GM23248 (cell line): ENCODE measurements around the gene UNC13A. TPM values are rescaled to one million over a fixed set of nuclear protein-coding genes. Genes with fewer than 3 reads are reported as not detected.

Source experiments
- DNase-seq: peaks from one replicate; pipeline ENCODE4 v3.0.0-alpha.2; 2015
- H2AFZ ChIP-seq: fragments of 200-600 bp; sonication (generic); 2 replicates; pipeline ENCODE4 v1.6.1; 2016; ENCODE audit warnings: antibody characterized with exemption
- H3F3A ChIP-seq: fragments of 200-600 bp; sonication (generic); 2 replicates; pipeline ENCODE4 v1.6.1; 2016; ENCODE audit warnings: mild to moderate bottlenecking, antibody characterized with exemption, mixed run types; ENCODE audit not compliant: insufficient read depth
- H3K27ac ChIP-seq: fragments of 200-600 bp; sonication (generic); 2 replicates; pipeline ENCODE4 v1.5.1; 2016; ENCODE audit warnings: mild to moderate bottlenecking
- H3K27me3 ChIP-seq: fragments of 200-600 bp; sonication (generic); replicated peaks from 2 replicates; pipeline ENCODE4 v1.6.1; 2016; ENCODE audit warnings: mild to moderate bottlenecking; ENCODE audit not compliant: insufficient read depth
- H3K36me3 ChIP-seq: fragments of 200-600 bp; sonication (generic); 2 replicates; pipeline ENCODE4 v1.6.1; 2016; ENCODE audit warnings: low read depth, mild to moderate bottlenecking
- H3K4me1 ChIP-seq: fragments of 200-600 bp; sonication (generic); 2 replicates; pipeline ENCODE4 v1.6.1; 2016; ENCODE audit warnings: mild to moderate bottlenecking; ENCODE audit not compliant: insufficient read depth
- H3K4me2 ChIP-seq: fragments of 200-600 bp; sonication (generic); one replicate; pipeline ENCODE4 v1.6.1; 2016; ENCODE audit warnings: mild to moderate bottlenecking; ENCODE audit not compliant: unreplicated experiment
- H3K4me3 ChIP-seq: fragments of 200-600 bp; sonication (generic); 2 replicates; pipeline ENCODE4 v1.5.1; 2016; ENCODE audit warnings: mild to moderate bottlenecking
- H3K79me2 ChIP-seq: fragments of 200-600 bp; sonication (generic); 2 replicates; pipeline ENCODE4 v1.6.1; 2016; ENCODE audit warnings: mild to moderate bottlenecking; ENCODE audit not compliant: insufficient read depth
- H3K9ac ChIP-seq: fragments of 200-600 bp; sonication (generic); 2 replicates; pipeline ENCODE4 v1.6.1; 2016; ENCODE audit warnings: mild to moderate bottlenecking
- H3K9me2 ChIP-seq: fragments of 200-600 bp; sonication (generic); 2 replicates; pipeline ENCODE4 v1.6.1; 2016; ENCODE audit warnings: mixed run types, mild to moderate bottlenecking, moderate library complexity; ENCODE audit not compliant: insufficient read depth
- H3K9me3 ChIP-seq: fragments of 200-600 bp; sonication (generic); one replicate; pipeline ENCODE4 v1.6.1; 2017; ENCODE audit warnings: low read depth
- H4K20me1 ChIP-seq: fragments of 200-600 bp; sonication (generic); 2 replicates; pipeline ENCODE4 v1.6.0; 2016; ENCODE audit not compliant: insufficient read depth
- EZH2 ChIP-seq: fragments of 200-600 bp; sonication (generic); IDR thresholded peaks from 2 replicates; pipeline ENCODE4 v1.6.1; 2018; ENCODE audit warnings: antibody characterized with exemption, mild to moderate bottlenecking; ENCODE audit not compliant: insufficient read depth, poor library complexity, severe bottlenecking
- EZH2phosphoT487 ChIP-seq: fragments of 200-600 bp; sonication (generic); IDR thresholded peaks from 2 replicates; pipeline ENCODE4 v1.6.1; 2018; ENCODE audit warnings: antibody characterized with exemption, moderate library complexity, mild to moderate bottlenecking, low read depth; ENCODE audit not compliant: insufficient read depth
- WGBS, 2 experiments: methylation state at CpG; one replicate each; pipeline ENCODE4 v1.1.6; 2015 to 2017; ENCODE audit warnings: low lambda C conversion rate in 2 of 2, low coverage in 1 of 2; ENCODE audit errors: missing lambda C conversion rate in 2 of 2; 5-methylcytosine and 5-hydroxymethylcytosine counted together
- in situ Hi-C: fragments of 300-500 bp; cut with MboI; formaldehyde crosslinking; loops from 2 replicates; pipeline ENCODE4 v1.15.0; 2020
- polyA plus RNA-seq: library from polyadenylated mRNA; unstranded; fragments of >200 nt; fragmentation: Nextera tagmentation; extraction: Ambion mirVana; gene quantifications from 2 replicates; pipeline ENCODE4 v1.2.1, GENCODE V29; 2016
- total RNA-seq: library from RNA; depleted of rRNA; stranded (reverse); fragments of >200 nt; shearing (Covaris generic); gene quantifications from 2 replicates; pipeline ENCODE4 v1.2.3, GENCODE V29; 2014

The UNC13A gene
- total and polyA plus RNA-seq, 2 experiments from 2014 or later = 0.03 to 0.11 TPM

DNA sequence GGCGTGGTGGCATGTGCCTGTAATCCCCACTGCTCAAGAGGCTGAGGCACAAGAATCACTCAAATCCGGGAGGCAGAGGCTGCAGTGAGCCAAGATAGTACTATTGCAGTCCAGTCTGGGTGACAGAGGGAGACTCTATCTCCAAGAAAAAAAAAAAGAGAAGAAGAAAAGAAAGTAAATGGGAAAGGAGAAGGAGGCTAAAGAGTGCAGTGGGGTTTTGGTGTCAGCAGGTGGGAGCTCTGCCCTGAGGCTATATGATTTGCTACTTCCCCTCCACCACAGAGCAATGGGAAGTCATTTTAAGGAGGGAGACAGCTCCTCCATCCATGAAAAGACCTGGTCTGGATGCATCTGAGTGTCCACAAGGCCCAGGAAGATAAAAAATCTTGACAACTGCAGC lies 23.1 kb downstream of the UNC13A start:
- H3K9me3 ChIP-seq = no peaks in the 10 kb centered on the region
- H3K27me3 ChIP-seq = peaks cover 5% of the 10 kb centered on the region; the same call in 1 of the 2 replicates
- no peaks in the 10 kb centered on the region for H4K20me1 ChIP-seq
- H3K9ac ChIP-seq = no peak overlapping the region
- in situ Hi-C loops = no loop called here
- no peak overlapping the region for H3K4me3 ChIP-seq
- no peaks in the 10 kb centered on the region for H3F3A ChIP-seq
- DNase-seq = no peak
- TF ChIP-seq EZH2 (no peak), EZH2phosphoT487 (no peak)
- no peak overlapping the region for H2AFZ ChIP-seq
- H3K9me2 ChIP-seq = no peaks in the 10 kb centered on the region
- no peak overlapping the region for H3K27ac ChIP-seq
- H3K79me2 ChIP-seq = no peaks in the 10 kb centered on the region
- WGBS, 2 experiments = 9 to 29% methylated on average over 2 of the region's 2 CpGs
- H3K36me3 ChIP-seq = no peaks in the 10 kb centered on the region
- H3K4me1 ChIP-seq = no peaks in the 10 kb centered on the region
- no peak overlapping the region for H3K4me2 ChIP-seq

DNA sequence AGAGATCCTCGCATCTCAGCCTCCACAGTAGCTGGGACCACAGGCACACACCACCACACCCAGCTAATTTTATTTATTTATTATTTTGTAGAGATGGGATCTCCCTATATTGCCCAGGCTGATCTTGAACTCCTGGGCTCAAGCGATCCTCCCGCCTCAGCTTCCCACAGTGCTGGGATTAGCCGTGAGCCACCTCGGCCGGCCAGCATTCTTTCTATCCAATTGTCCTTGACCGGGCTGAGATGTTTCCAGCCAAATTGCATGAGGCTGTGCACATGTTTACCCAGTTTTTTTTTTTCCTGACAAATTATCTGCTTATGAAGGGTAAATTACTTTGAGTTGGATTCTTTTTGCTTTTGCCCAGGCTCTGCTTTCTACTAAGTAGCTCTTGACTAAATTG lies 28.2 kb downstream of the UNC13A start:
- Histone ChIP-seq H3K27me3 (peaks cover 5% of the 10 kb centered on the region; the same call in 1 of the 2 replicates), H3F3A (0 out of 2 replicates have a peak, but pooled peaks cover 6% of the 10 kb centered on the region), H4K20me1 (no peaks in the 10 kb centered on the region), H3K4me2 (no peak overlapping the region), H3K4me3 (no peak overlapping the region), H3K36me3 (no peaks in the 10 kb centered on the region), H3K79me2 (no peaks in the 10 kb centered on the region), H3K4me1 (no peaks in the 10 kb centered on the region), H2AFZ (no peak overlapping the region), H3K9me2 (no peaks in the 10 kb centered on the region), H3K9me3 (no peaks in the 10 kb centered on the region), H3K9ac (no peak overlapping the region), H3K27ac (no peak overlapping the region)
- no peak for DNase-seq
- in situ Hi-C loops = no loop called here
- TF ChIP-seq EZH2 (no peak), EZH2phosphoT487 (no peak)
- WGBS, 2 experiments = 16% methylated on average over 7 of the region's 7 CpGs

DNA sequence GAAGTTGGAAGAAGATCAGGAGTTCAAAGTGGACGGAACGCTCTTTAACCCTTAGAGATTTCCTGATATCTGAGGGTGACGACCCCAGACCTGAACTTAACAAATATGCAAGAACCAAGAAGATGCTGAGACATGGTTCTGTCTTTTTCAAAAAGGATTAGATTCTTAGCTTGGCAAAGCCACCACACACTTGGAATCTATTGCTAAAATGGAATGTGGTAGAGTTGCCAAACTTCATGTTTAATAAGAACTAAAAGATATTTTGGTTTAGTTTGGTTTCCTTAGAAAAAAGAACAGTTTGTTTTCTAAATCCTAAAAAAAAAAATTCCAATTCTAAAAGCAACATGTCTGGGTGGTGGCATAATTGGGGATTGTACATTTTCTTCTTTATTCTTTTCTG lies 29.5 kb downstream of the UNC13A start:
- 0 out of 2 replicates have a peak, but pooled peaks cover 6% of the 10 kb centered on the region for H3F3A ChIP-seq
- WGBS, 2 experiments = 0 to 2% methylated on average over 3 of the region's 3 CpGs
- no peaks in the 10 kb centered on the region for H3K79me2 ChIP-seq
- H3K4me3 ChIP-seq = no peak overlapping the region
- no peak overlapping the region for H3K27ac ChIP-seq
- no peaks in the 10 kb centered on the region for H3K9me2 ChIP-seq
- no peak overlapping the region for H3K4me2 ChIP-seq
- no peaks in the 10 kb centered on the region for H4K20me1 ChIP-seq
- no peak for TF ChIP-seq EZH2phosphoT487
- TF ChIP-seq EZH2 = no peak
- H3K9ac ChIP-seq = no peak overlapping the region
- DNase-seq = peak; percentile 48
- no peaks in the 10 kb centered on the region for H3K9me3 ChIP-seq
- H3K4me1 ChIP-seq = no peaks in the 10 kb centered on the region
- in situ Hi-C loops = no loop called here
- no peak overlapping the region for H2AFZ ChIP-seq
- no peaks in the 10 kb centered on the region for H3K36me3 ChIP-seq
- H3K27me3 ChIP-seq = peaks cover 5% of the 10 kb centered on the region; the same call in 1 of the 2 replicates

DNA sequence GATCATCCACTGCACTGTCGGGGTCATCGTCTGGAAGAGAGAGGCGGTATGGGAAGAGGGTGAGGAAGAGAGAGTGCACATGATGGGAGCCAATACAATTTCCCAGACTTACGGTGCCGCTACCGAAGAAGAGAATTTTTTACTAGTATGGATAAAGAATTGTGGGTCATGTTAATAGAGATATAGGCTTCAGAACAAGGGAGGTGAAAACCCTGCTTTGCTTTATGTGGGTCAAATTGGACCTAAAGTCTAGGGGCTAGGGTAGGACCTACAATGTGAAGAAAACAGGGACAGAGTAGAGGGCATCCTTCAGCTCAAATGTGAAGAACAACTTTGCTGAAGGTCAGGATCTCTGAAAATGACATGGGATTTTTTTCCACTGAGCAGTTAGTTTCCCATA lies 29.9 kb downstream of the UNC13A start:
- Histone ChIP-seq H3K9me3 (no peaks in the 10 kb centered on the region), H3K27ac (no peak overlapping the region), H3K4me2 (no peak overlapping the region), H3K4me3 (no peak overlapping the region), H2AFZ (no peak overlapping the region), H3K36me3 (no peaks in the 10 kb centered on the region), H3K27me3 (peaks cover 5% of the 10 kb centered on the region; the same call in 1 of the 2 replicates), H3K4me1 (no peaks in the 10 kb centered on the region), H3K9me2 (no peaks in the 10 kb centered on the region), H3K79me2 (no peaks in the 10 kb centered on the region), H3F3A (0 out of 2 replicates have a peak, but pooled peaks cover 6% of the 10 kb centered on the region), H4K20me1 (no peaks in the 10 kb centered on the region), H3K9ac (no peak overlapping the region)
- TF ChIP-seq EZH2 (no peak), EZH2phosphoT487 (no peak)
- WGBS, 2 experiments = 71% methylated on average over 6 of the region's 6 CpGs
- in situ Hi-C loops = no loop called here
- DNase-seq = no peak

DNA sequence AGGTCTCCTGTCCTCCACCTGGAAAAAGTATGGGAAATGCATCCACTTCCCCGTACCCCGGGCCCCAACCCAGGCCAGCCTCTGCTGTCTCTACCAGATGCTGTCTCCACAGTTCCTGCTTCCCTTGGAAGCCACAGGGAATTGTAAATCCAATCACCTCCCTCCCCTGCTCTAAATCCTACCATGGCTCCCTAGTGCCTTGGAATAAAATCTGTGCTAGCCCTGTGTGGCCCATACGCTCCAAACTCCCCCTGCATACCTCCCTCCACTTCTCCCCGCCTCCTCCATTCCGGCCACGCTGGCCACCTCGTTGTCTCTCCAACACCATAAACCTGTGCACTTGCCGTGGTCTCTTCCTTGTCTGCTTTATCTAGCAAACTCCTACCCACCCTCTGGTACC lies 31.2 kb downstream of the UNC13A start:
- Histone ChIP-seq H2AFZ (no peak overlapping the region), H3K79me2 (no peaks in the 10 kb centered on the region), H4K20me1 (no peaks in the 10 kb centered on the region), H3K27me3 (peaks cover 12% of the 10 kb centered on the region), H3K4me1 (no peaks in the 10 kb centered on the region), H3K9ac (no peak overlapping the region), H3F3A (0 out of 2 replicates have a peak, but pooled peaks cover 6% of the 10 kb centered on the region), H3K4me2 (no peak overlapping the region), H3K27ac (no peak overlapping the region), H3K36me3 (no peaks in the 10 kb centered on the region), H3K9me2 (no peaks in the 10 kb centered on the region), H3K4me3 (no peak overlapping the region), H3K9me3 (no peaks in the 10 kb centered on the region)
- in situ Hi-C loops = no loop called here
- no peak for TF ChIP-seq EZH2phosphoT487
- no peak for TF ChIP-seq EZH2
- WGBS, 2 experiments = 75 to 85% methylated on average over 8 of the region's 8 CpGs
- no peak for DNase-seq
